Breast epithelium (tissue), 3 donors: ENCODE measurements around the gene MYOG.

Experiments used
- POLR2A ChIP-seq: fragments of 450-650 bp; IDR thresholded peaks from one replicate; pipeline ENCODE4 v1.6.1; 2016; ENCODE audit warnings: antibody characterized with exemption, mild to moderate bottlenecking, moderate library complexity
- POLR2AphosphoS5 ChIP-seq, 3 donors: sonication (generic); formaldehyde crosslinking; IDR thresholded peaks; one replicate each; pipeline ENCODE4 v1.6.1; 2017; ENCODE audit warnings: antibody characterized with exemption in 3 of 3
- TF ChIP-seq, protein P1 (sequence below), 3 donors: fragments of 450-650 bp; IDR thresholded peaks; one replicate each; pipeline ENCODE4 v1.5.1; 2016 to 2017; ENCODE audit warnings: antibody characterized with exemption in 3 of 3, mild to moderate bottlenecking in 3 of 3, moderate library complexity in 3 of 3

DNA sequence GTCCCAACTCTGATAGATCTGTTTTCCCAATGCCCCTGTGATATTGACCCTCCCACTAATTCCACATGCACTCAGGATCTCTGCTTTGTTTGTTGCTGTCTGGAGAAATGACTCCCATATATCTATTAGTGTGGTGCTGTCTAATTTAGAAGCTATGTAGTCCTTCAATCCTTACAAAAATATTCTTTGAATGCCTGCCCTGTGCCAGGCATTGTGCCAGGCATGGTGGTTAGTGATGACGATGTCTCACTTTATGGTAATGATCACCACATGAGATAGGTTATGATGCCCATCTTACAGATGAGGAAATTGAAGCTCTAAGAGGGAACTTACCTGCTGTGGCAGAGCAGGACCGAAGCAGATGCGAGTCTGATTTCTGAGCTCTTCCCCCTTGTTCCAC, 12.9 kb downstream of the MYOG start:
- TF ChIP-seq, protein P1, sequence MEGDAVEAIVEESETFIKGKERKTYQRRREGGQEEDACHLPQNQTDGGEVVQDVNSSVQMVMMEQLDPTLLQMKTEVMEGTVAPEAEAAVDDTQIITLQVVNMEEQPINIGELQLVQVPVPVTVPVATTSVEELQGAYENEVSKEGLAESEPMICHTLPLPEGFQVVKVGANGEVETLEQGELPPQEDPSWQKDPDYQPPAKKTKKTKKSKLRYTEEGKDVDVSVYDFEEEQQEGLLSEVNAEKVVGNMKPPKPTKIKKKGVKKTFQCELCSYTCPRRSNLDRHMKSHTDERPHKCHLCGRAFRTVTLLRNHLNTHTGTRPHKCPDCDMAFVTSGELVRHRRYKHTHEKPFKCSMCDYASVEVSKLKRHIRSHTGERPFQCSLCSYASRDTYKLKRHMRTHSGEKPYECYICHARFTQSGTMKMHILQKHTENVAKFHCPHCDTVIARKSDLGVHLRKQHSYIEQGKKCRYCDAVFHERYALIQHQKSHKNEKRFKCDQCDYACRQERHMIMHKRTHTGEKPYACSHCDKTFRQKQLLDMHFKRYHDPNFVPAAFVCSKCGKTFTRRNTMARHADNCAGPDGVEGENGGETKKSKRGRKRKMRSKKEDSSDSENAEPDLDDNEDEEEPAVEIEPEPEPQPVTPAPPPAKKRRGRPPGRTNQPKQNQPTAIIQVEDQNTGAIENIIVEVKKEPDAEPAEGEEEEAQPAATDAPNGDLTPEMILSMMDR (IDR thresholded peaks at IDR 0.05) = no peak
- TF ChIP-seq POLR2A (no peak), POLR2AphosphoS5 (IDR thresholded peaks at IDR 0.05) (no peak)
